Measurements from ENCODE around the gene KCNE3.

DNA sequence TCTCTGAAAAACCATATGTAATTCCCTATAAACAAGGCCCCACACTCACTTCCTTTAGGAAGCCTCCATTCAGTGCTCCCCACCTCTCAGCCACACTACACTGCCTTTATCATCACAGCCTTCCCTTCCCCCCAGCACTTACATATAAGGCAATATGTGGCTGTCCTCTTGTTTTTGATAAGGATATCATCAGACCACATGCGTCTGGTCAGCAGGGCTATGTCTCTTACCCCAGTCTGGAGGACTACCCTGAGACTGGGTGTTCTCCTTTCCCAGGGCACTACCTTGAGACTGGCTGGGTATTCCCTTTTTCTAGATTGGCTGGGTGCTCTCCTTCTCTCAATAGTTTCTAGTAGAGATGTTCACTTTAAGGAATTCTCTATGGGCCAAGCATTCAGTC is 7.8 kb downstream of the KCNE3 start:
- TF ChIP-seq, protein P1, sequence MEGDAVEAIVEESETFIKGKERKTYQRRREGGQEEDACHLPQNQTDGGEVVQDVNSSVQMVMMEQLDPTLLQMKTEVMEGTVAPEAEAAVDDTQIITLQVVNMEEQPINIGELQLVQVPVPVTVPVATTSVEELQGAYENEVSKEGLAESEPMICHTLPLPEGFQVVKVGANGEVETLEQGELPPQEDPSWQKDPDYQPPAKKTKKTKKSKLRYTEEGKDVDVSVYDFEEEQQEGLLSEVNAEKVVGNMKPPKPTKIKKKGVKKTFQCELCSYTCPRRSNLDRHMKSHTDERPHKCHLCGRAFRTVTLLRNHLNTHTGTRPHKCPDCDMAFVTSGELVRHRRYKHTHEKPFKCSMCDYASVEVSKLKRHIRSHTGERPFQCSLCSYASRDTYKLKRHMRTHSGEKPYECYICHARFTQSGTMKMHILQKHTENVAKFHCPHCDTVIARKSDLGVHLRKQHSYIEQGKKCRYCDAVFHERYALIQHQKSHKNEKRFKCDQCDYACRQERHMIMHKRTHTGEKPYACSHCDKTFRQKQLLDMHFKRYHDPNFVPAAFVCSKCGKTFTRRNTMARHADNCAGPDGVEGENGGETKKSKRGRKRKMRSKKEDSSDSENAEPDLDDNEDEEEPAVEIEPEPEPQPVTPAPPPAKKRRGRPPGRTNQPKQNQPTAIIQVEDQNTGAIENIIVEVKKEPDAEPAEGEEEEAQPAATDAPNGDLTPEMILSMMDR (conservative IDR thresholded peaks at IDR 0.05; ENCODE audit: low read depth, low read length) = no peak
- TF ChIP-seq EZH2phosphoT487 (IDR thresholded peaks at IDR 0.05; ENCODE audit: borderline replicate concordance, low read length) (no peak), EZH2 (IDR thresholded peaks at IDR 0.05; ENCODE audit: low read length, unreplicated experiment) (no peak)
